ENCODE data around the gene CEBPG.

DNA sequence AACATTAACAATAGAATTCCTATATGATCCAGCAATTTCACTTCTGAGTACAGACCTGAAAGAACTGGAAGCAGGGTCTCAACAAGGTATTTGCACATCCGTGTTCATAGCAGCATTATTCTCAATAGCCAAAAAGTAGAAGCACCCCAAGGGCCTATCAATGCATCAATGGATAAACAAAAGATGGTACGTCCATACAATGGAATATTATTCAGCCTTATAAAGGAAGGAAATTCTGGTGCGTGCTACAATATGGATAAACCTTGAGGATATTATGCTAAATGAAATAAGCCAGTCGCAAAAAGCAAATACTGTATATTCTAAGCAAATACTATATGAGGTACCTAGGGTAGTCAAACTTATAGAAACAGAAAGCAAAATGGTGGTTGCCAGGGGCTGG lies 40.4 kb upstream of the CEBPG start:
- TF ChIP-seq RARB (CRISPR knock-in tag; IDR thresholded peaks at IDR 0.05), result no peak
- TF ChIP-seq POU6F1 (CRISPR knock-in tag; IDR thresholded peaks at IDR 0.05; ENCODE audit: borderline replicate concordance, low read depth), result no peak
- TF ChIP-seq ZNF70 (CRISPR knock-in tag; IDR thresholded peaks at IDR 0.05), result no peak
- no peak for TF ChIP-seq ZFP30 (CRISPR knock-in tag; IDR thresholded peaks at IDR 0.05)
- no peak for TF ChIP-seq OSR1 (CRISPR knock-in tag; IDR thresholded peaks at IDR 0.05)
- no peak for TF ChIP-seq ZNF565 (CRISPR knock-in tag; conservative IDR thresholded peaks at IDR 0.05; ENCODE audit: low read depth)
- TF ChIP-seq TOX (CRISPR knock-in tag; IDR thresholded peaks at IDR 0.05; ENCODE audit: borderline replicate concordance), result no peak
- TF ChIP-seq ZFP3 (CRISPR knock-in tag; IDR thresholded peaks at IDR 0.05), result no peak

All from SK-N-SH treated with all-trans-retinoic acid at 6 μM for 48 hours (cell line).